Measurements from ENCODE around the gene NBL1. TPM values are rescaled to one million over a fixed set of nuclear protein-coding genes. Genes with fewer than 3 reads are reported as not detected.

NBL1 gene
- total RNA-seq, 2 donors from 2014 or later = 268 to 514 TPM

DNA sequence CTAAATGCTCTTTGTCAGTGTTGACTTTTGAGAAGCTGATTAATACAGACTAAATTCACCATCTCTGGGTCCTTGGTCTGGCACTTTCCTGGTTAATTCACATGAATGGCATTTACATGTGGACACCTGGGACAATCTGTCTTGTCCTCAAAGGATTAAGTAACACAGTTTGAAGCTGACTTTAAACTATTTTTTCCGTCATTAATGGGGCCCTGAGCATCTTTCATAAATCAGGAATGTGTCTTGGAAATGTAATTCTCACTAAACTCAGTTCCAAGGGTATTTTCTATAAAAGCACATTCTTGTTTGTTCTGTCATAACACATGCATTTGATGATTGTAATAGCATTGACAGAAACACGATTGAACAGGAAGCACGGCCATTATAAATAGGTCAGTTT, 26.7 kb upstream of the NBL1 start:
- Histone ChIP-seq H3K4me1 (replicated peaks) (peaks cover 45% of the 10 kb centered on the region), H3K4me3 (no peak overlapping the region), H3K27me3 (replicated peaks; ENCODE audit: insufficient read depth) (no peaks in the 10 kb centered on the region), H3K9me3 (no peaks in the 10 kb centered on the region), H3K36me3 (no peaks in the 10 kb centered on the region), H3K27ac (peak overlapping the region; percentile 2 to 73)
- intact Hi-C loops (cut with DNase I) = no loop called here
- TF ChIP-seq POLR2AphosphoS5 (IDR thresholded peaks at IDR 0.05) (no peak), POLR2A (IDR thresholded peaks at IDR 0.05) (no peak)
- TF ChIP-seq, protein P1, sequence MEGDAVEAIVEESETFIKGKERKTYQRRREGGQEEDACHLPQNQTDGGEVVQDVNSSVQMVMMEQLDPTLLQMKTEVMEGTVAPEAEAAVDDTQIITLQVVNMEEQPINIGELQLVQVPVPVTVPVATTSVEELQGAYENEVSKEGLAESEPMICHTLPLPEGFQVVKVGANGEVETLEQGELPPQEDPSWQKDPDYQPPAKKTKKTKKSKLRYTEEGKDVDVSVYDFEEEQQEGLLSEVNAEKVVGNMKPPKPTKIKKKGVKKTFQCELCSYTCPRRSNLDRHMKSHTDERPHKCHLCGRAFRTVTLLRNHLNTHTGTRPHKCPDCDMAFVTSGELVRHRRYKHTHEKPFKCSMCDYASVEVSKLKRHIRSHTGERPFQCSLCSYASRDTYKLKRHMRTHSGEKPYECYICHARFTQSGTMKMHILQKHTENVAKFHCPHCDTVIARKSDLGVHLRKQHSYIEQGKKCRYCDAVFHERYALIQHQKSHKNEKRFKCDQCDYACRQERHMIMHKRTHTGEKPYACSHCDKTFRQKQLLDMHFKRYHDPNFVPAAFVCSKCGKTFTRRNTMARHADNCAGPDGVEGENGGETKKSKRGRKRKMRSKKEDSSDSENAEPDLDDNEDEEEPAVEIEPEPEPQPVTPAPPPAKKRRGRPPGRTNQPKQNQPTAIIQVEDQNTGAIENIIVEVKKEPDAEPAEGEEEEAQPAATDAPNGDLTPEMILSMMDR (IDR thresholded peaks at IDR 0.05) = no peak
- no peak for DNase-seq (ENCODE audit: low spot score)
- 44% methylated on average over 3 of the region's 3 CpGs for WGBS

DNA sequence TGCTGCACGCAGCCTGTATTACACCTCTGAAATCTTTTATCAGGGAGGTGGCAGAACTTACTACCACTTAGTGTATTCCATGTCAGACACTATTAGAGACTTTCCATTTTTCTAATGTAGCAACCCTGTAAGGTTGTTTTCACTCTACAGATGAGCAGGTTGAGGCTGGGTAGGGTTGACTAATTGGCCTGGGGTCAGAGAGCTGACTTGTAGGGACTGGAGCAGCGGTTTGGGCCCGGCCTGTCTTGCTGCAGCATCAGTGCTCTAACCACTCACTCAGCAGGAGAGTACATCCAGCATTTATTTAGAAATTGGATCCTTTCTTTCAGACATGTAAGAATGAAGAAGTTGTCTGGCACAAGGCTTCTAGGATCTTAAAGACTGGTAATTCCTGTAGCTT, 25.7 kb upstream of the NBL1 start:
- WGBS = 34% methylated on average over 3 of the region's 3 CpGs
- no peaks in the 10 kb centered on the region for H3K9me3 ChIP-seq
- H3K36me3 ChIP-seq = no peaks in the 10 kb centered on the region
- H3K27me3 ChIP-seq (replicated peaks; ENCODE audit: insufficient read depth) = no peaks in the 10 kb centered on the region
- H3K27ac ChIP-seq = peak overlapping the region; percentile 41 to 65
- DNase-seq (ENCODE audit: low spot score) = no peak
- intact Hi-C loops (cut with DNase I) = no loop called here
- peaks cover 39% of the 10 kb centered on the region for H3K4me1 ChIP-seq (replicated peaks)
- H3K4me3 ChIP-seq = no peak overlapping the region
- TF ChIP-seq POLR2A (IDR thresholded peaks at IDR 0.05) (no peak), POLR2AphosphoS5 (IDR thresholded peaks at IDR 0.05) (no peak)
- TF ChIP-seq, protein P1 (IDR thresholded peaks at IDR 0.05) = no peak

DNA sequence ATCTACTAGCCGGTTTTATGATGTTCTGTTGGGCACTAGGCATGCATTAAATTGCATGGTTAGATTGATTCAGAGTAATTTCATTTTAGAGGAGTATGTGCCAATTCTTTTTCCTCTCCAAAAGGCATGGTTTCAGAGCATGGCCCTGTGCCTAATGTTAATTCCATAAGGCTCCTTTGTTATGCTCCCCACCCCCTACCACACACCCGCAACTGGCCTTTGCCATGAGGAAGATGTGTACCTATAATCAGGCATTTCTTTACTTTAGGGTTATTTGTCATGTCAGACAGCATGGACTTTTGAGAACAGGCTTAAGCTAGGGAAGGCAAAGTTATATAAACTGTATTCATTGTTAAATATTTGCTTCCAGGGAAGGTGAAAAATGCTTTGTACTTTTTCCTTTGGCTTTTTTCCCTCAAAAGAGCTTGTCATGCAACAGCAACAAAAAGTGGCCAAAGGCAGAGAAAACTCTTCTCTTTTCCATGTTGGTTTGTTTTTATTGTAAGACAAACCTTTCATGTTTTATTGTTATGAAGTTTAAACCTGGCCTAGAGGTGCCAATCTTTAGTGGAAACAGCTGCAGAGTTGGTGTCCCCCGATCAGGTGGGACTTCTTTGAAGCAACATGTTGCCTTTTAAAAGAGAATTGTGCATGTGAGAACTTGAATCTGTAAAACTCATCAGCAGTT, 24.3 kb upstream of the NBL1 start:
- peak; percentile 47 for TF ChIP-seq POLR2AphosphoS5 (IDR thresholded peaks at IDR 0.05)
- TF ChIP-seq POLR2A (IDR thresholded peaks at IDR 0.05) = no peak
- intact Hi-C loops (cut with DNase I) = no loop called here
- peaks cover 35% of the 10 kb centered on the region for H3K4me1 ChIP-seq (replicated peaks)
- no peaks in the 10 kb centered on the region for H3K9me3 ChIP-seq
- H3K4me3 ChIP-seq = no peak overlapping the region
- DNase-seq (ENCODE audit: low spot score) = no peak
- 28% methylated on average over 3 of the region's 3 CpGs for WGBS
- H3K27me3 ChIP-seq (replicated peaks; ENCODE audit: insufficient read depth) = no peaks in the 10 kb centered on the region
- peak overlapping the region; percentile 41 to 65 for H3K27ac ChIP-seq
- H3K36me3 ChIP-seq = no peaks in the 10 kb centered on the region

DNA sequence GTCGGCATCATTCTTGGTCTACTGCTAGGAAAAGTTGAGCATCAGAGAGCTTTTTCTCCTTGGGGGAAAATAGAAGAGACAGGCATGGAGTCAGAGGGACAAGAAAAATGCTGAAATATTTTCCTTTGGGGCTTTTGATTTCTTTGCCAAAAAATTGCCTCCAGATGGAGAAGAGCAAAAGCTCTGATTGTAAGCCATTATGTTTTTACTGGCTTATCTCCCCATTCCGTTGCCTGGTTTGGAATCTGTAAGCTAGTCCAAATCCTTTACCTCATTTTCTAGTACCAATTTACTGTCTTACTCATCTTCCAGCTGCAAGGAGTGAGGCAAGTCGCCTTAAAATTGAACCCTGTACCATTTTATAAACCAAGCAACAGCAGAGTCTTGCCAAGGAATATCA, 23.3 kb upstream of the NBL1 start:
- TF ChIP-seq, protein P1 (IDR thresholded peaks at IDR 0.05) = no peak
- no peak for TF ChIP-seq POLR2A (IDR thresholded peaks at IDR 0.05)
- no peak for TF ChIP-seq POLR2AphosphoS5 (IDR thresholded peaks at IDR 0.05)
- no peaks in the 10 kb centered on the region for H3K27me3 ChIP-seq (replicated peaks; ENCODE audit: insufficient read depth)
- H3K27ac ChIP-seq = peak overlapping the region; percentile 7 to 26
- peaks cover 0 to 4% of the 10 kb centered on the region in 2 donors for H3K36me3 ChIP-seq
- H3K9me3 ChIP-seq = no peaks in the 10 kb centered on the region
- DNase-seq (ENCODE audit: low spot score) = no peak
- intact Hi-C loops (cut with DNase I) = no loop called here
- 29% methylated on average over 3 of the region's 3 CpGs for WGBS
- H3K4me1 ChIP-seq (replicated peaks) = peaks cover 28% of the 10 kb centered on the region
- H3K4me3 ChIP-seq = no peak overlapping the region

DNA sequence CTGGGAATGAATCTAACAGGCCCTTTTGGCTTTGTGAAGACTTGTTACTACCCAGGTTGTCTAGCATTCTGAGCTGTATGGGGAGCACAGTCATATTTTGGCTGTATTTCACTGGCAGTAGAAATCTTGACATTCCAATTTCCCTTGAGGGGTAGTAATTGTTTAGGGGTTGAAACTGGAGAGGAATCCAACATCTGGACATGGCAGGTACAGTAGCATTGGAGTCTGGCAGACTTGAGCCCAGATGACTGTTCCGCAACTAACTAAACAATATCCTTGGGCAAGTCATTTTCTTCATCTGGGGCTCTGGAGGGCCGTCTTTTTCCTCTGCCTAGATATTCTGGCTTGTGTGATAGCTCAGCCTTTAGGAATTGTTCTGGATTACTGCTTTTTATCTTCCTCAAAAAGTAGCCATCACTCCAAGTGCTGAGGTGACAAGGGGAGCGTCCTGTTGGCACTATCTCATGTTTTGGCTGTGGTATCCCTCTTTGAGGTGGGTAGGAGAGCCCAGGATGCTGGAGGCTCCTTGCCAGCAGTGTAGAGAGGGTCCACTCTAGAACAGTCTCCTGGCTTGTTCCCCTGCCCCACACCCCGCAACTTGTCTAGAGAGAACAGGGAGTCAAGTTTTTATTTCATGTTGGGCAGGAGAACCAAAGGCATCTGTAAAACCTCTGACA, 22.7 kb upstream of the NBL1 start:
- DNase-seq (ENCODE audit: low spot score) = no peak
- H3K9me3 ChIP-seq = no peaks in the 10 kb centered on the region
- H3K27ac ChIP-seq = peak overlapping the region; percentile 7 to 26
- intact Hi-C loops (cut with DNase I) = no loop called here
- TF ChIP-seq, protein P1 (IDR thresholded peaks at IDR 0.05) = no peak
- no peak for TF ChIP-seq POLR2A (IDR thresholded peaks at IDR 0.05)
- no peak for TF ChIP-seq POLR2AphosphoS5 (IDR thresholded peaks at IDR 0.05)
- 82% methylated on average over 4 of the region's 4 CpGs for WGBS
- H3K27me3 ChIP-seq (replicated peaks; ENCODE audit: insufficient read depth) = no peaks in the 10 kb centered on the region
- peaks cover 28% of the 10 kb centered on the region for H3K4me1 ChIP-seq (replicated peaks)
- H3K36me3 ChIP-seq = peaks cover 0 to 4% of the 10 kb centered on the region in 2 donors
- no peak overlapping the region for H3K4me3 ChIP-seq
